A673 (cell line): ENCODE results near the gene KCMF1.

Experiments
- EZH2 ChIP-seq: fragments of 200-600 bp; sonication (generic); IDR thresholded peaks from 2 replicates; pipeline ENCODE4 v1.6.1; 2017; ENCODE audit warnings: borderline replicate concordance, low read depth, mild to moderate bottlenecking, mixed read lengths, antibody characterized with exemption, low read length; ENCODE audit not compliant: poor library complexity, severe bottlenecking
- TF ChIP-seq, protein P1 (sequence below): fragments of 300-800, 200-600 bp; sonication (generic); conservative IDR thresholded peaks from 2 replicates; pipeline ENCODE4 v1.5.1; 2017; ENCODE audit warnings: low read depth, mild to moderate bottlenecking, antibody characterized with exemption, low read length, moderate library complexity, mixed read lengths

- TF ChIP-seq EZH2 = no peak
- TF ChIP-seq, protein P1, sequence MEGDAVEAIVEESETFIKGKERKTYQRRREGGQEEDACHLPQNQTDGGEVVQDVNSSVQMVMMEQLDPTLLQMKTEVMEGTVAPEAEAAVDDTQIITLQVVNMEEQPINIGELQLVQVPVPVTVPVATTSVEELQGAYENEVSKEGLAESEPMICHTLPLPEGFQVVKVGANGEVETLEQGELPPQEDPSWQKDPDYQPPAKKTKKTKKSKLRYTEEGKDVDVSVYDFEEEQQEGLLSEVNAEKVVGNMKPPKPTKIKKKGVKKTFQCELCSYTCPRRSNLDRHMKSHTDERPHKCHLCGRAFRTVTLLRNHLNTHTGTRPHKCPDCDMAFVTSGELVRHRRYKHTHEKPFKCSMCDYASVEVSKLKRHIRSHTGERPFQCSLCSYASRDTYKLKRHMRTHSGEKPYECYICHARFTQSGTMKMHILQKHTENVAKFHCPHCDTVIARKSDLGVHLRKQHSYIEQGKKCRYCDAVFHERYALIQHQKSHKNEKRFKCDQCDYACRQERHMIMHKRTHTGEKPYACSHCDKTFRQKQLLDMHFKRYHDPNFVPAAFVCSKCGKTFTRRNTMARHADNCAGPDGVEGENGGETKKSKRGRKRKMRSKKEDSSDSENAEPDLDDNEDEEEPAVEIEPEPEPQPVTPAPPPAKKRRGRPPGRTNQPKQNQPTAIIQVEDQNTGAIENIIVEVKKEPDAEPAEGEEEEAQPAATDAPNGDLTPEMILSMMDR = no peak
Observed at GRCh38 chr2:84962917-84963316, 8.0 kb upstream of the KCMF1 start.
